GM23338 (cell line): ENCODE measurements around the gene PDLIM5. TPM values are rescaled to one million over a fixed set of nuclear protein-coding genes. Genes with fewer than 3 reads are reported as not detected.

Experiments used
- ATAC-seq: fragments of 200-7000 bp; cut with Tn5 transposase; 3 replicates; pipeline ENCODE4 v1.9.1; 2020
- DNase-seq: peaks from one replicate; pipeline ENCODE4 v3.0.0-alpha.2; 2015; ENCODE audit warnings: low spot score
- H2AFZ ChIP-seq: fragments of 200-600 bp; sonication (generic); 2 replicates; pipeline ENCODE4 v1.8.0; 2016; ENCODE audit warnings: antibody characterized with exemption, mild to moderate bottlenecking, moderate library complexity
- H3F3A ChIP-seq: fragments of 200-600 bp; sonication (generic); replicated peaks from 2 replicates; pipeline ENCODE4 v1.8.0; 2017; ENCODE audit warnings: antibody characterized with exemption, mixed run types, low read depth
- H3K27ac ChIP-seq: fragments of 200-600 bp; sonication (generic); 2 replicates; pipeline ENCODE4 v1.6.1; 2016; ENCODE audit warnings: low read depth
- H3K27me3 ChIP-seq: fragments of 200-600 bp; sonication (generic); 2 replicates; pipeline ENCODE4 v1.8.0; 2016; ENCODE audit warnings: mild to moderate bottlenecking, mixed run types, moderate library complexity; ENCODE audit not compliant: insufficient read depth
- H3K36me3 ChIP-seq: fragments of 200-600 bp; sonication (generic); 2 replicates; pipeline ENCODE4 v1.8.0; 2016; ENCODE audit warnings: mild to moderate bottlenecking; ENCODE audit not compliant: insufficient read depth
- H3K4me1 ChIP-seq: fragments of 200-600 bp; sonication (generic); 2 replicates; pipeline ENCODE4 v1.8.0; 2016; ENCODE audit warnings: mild to moderate bottlenecking, moderate library complexity; ENCODE audit not compliant: insufficient read depth
- H3K4me2 ChIP-seq: fragments of 200-600 bp; sonication (generic); 2 replicates; pipeline ENCODE4 v1.7.1; 2017; ENCODE audit warnings: mixed run types
- H3K4me3 ChIP-seq: fragments of 200-600 bp; sonication (generic); 2 replicates; pipeline ENCODE4 v1.6.1; 2016; ENCODE audit warnings: mixed run types
- H3K79me2 ChIP-seq: fragments of 200-600 bp; sonication (generic); replicated peaks from 2 replicates; pipeline ENCODE4 v1.8.0; 2017; ENCODE audit warnings: mild to moderate bottlenecking; ENCODE audit not compliant: insufficient read depth
- H3K9me2 ChIP-seq: fragments of 200-600 bp; sonication (generic); 2 replicates; pipeline ENCODE4 v1.8.0; 2017; ENCODE audit not compliant: insufficient read depth
- H4K20me1 ChIP-seq: fragments of 200-600 bp; sonication (generic); replicated peaks from 2 replicates; pipeline ENCODE4 v1.8.0; 2017; ENCODE audit warnings: mild to moderate bottlenecking; ENCODE audit not compliant: insufficient read depth
- H3K27ac Mint-ChIP-seq: 2 replicates; pipeline ENCODE4 v1.8.0; 2020; ENCODE audit warnings: inconsistent platforms, mild to moderate bottlenecking, moderate library complexity, mixed read lengths
- H3K27me3 Mint-ChIP-seq: 3 replicates; pipeline ENCODE4 v1.8.0; 2022; ENCODE audit warnings: low read depth, mild to moderate bottlenecking, moderate library complexity, mixed read lengths, inconsistent platforms; ENCODE audit not compliant: insufficient read depth, poor library complexity
- H3K36me3 Mint-ChIP-seq: 3 replicates; pipeline ENCODE4 v1.8.0; 2021; ENCODE audit warnings: low read depth, mild to moderate bottlenecking, inconsistent platforms, moderate library complexity, mixed read lengths
- H3K4me1 Mint-ChIP-seq: 3 replicates; pipeline ENCODE4 v1.8.0; 2020; ENCODE audit warnings: mild to moderate bottlenecking, inconsistent platforms, mixed read lengths
- H3K4me3 Mint-ChIP-seq: 3 replicates; pipeline ENCODE4 v1.8.0; 2021; ENCODE audit warnings: moderate library complexity, mild to moderate bottlenecking, inconsistent platforms, mixed read lengths
- H3K9me3 Mint-ChIP-seq: 3 replicates; pipeline ENCODE4 v1.8.0; 2020; ENCODE audit warnings: moderate library complexity, mild to moderate bottlenecking, inconsistent platforms, mixed read lengths
- CREB1 ChIP-seq: fragments of 250-450 bp; sonication (Bioruptor Pico); IDR thresholded peaks from 2 replicates; pipeline ENCODE4 v1.5.0; 2020; ENCODE audit warnings: low read depth, mild to moderate bottlenecking, moderate library complexity
- CTCF ChIP-seq, 2 experiments: fragments of 200-600 bp in 1 of 2; sonication (generic) in 1 of 2; conservative IDR thresholded peaks; 2 replicates each; pipeline versions ENCODE4 v1.5.1 to v1.6.1; 2016 to 2017; ENCODE audit warnings: antibody characterized with exemption in 2 of 2, low read depth in 2 of 2, mild to moderate bottlenecking in 2 of 2, moderate library complexity in 1 of 2
- ETS1 ChIP-seq: IDR thresholded peaks from 2 replicates; pipeline ENCODE4 v1.6.1; 2016; ENCODE audit warnings: antibody characterized with exemption
- EZH2 ChIP-seq: fragments of 200-600 bp; sonication (generic); IDR thresholded peaks from one replicate; pipeline ENCODE4 v1.8.0; 2017; ENCODE audit warnings: antibody characterized with exemption, mild to moderate bottlenecking, low read depth; ENCODE audit not compliant: unreplicated experiment
- EZH2phosphoT487 ChIP-seq: fragments of 200-600 bp; sonication (generic); IDR thresholded peaks from one replicate; pipeline ENCODE4 v1.8.1; 2018; ENCODE audit warnings: antibody characterized with exemption; ENCODE audit not compliant: unreplicated experiment
- JUNB ChIP-seq: IDR thresholded peaks from one replicate; pipeline ENCODE4 v1.6.1; 2016; ENCODE audit warnings: antibody characterized with exemption; ENCODE audit not compliant: unreplicated experiment
- POLR2AphosphoS5 ChIP-seq: IDR thresholded peaks from 2 replicates; pipeline ENCODE4 v1.6.1; 2016; ENCODE audit warnings: antibody characterized with exemption, low read depth
- ZNF331 ChIP-seq: fragments of 250-450 bp; sonication (Bioruptor Pico); IDR thresholded peaks from 2 replicates; pipeline ENCODE4 v1.5.0; 2020; ENCODE audit warnings: low read depth, mild to moderate bottlenecking, moderate library complexity
- ZNF462 ChIP-seq: fragments of 250-450 bp; sonication (Bioruptor Pico); IDR thresholded peaks from 2 replicates; pipeline ENCODE4 v1.5.0; 2020; ENCODE audit warnings: mild to moderate bottlenecking, moderate library complexity
- polyA plus RNA-seq: library from polyadenylated mRNA; unstranded; fragments of >200 nt; fragmentation: Nextera tagmentation; extraction: Ambion mirVana; gene quantifications from 2 replicates; pipeline ENCODE4 v1.2.1, GENCODE V29; 2016
- total RNA-seq: library from RNA; depleted of rRNA; stranded (reverse); fragments of >200 nt; shearing (Covaris generic); gene quantifications from 2 replicates; pipeline ENCODE4 v1.2.3, GENCODE V29; 2014

Gene PDLIM5
- total and polyA plus RNA-seq, 2 experiments from 2014 or later, result 45.2 to 53.0 TPM

DNA sequence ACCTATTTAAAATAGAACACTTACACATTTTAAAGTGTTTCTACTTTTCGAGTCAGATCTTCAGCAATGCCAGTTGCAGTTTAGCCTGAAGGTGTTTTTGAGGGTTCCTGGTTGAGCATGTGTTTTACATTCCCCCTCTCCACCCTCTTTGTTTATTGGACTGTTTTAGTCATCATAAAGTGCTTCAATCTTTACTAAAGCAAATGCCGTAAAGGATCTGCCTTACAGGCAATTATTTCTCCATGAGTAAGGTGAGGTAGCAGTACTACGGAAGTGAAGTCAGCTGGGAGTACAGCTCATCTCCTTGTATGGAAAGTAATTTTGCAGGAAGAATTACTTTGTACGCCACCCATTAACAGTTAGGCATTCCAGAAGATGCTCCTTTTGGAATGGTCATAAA lies 36.9 kb downstream of the PDLIM5 start:
- H3K4me1 ChIP-seq, result peaks cover 3% of the 10 kb centered on the region; the same call in 1 of the 2 replicates
- no peaks in the 10 kb centered on the region for H3K36me3 ChIP-seq
- no peaks in the 10 kb centered on the region for H3F3A ChIP-seq
- ATAC-seq (no peak), DNase-seq (no peak)
- TF ChIP-seq CTCF (conservative IDR thresholded peaks at IDR 0.05; ENCODE audit: low read depth in 2 of 2) (no peak), ZNF462 (CRISPR knock-in tag) (no peak), EZH2phosphoT487 (no peak), CREB1 (no peak)
- Mint-ChIP-seq H3K27me3 (no peaks in the 10 kb centered on the region), H3K27ac (no peak overlapping the region), H3K4me1 (peaks cover 6% of the 10 kb centered on the region; the same call in 2 of the 3 replicates), H3K4me3 (no peak overlapping the region), H3K9me3 (no peaks in the 10 kb centered on the region), H3K36me3 (no peaks in the 10 kb centered on the region)
- no peak overlapping the region for H3K4me2 ChIP-seq
- H3K27me3 ChIP-seq, result no peaks in the 10 kb centered on the region
- peaks cover 18% of the 10 kb centered on the region for H3K79me2 ChIP-seq
- no peak overlapping the region for H2AFZ ChIP-seq
- no peak overlapping the region for H3K4me3 ChIP-seq
- no peaks in the 10 kb centered on the region for H3K9me2 ChIP-seq
- no peak overlapping the region for H3K27ac ChIP-seq
- no peaks in the 10 kb centered on the region for H4K20me1 ChIP-seq

DNA sequence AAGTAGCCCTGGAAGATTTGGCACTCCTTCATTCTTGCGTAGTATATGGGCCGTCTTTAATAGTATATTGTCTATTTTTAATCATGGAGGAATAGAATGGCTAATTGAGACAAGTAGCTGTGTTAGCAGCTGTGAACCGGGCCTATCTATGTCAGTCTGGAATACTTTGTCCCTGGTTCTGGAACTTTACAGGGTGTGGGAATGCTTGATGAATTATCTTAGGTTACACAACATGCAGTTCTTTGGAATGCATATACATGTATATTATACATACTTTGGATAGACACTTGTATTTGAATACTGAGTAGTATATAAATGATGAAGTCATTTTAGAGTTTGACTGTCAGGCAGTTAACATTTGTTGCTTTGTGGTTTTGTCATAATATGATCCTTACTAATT lies 37.4 kb downstream of the PDLIM5 start:
- H3K27ac Mint-ChIP-seq, result no peak overlapping the region
- no peak overlapping the region for H3K4me3 Mint-ChIP-seq
- peaks cover 3% of the 10 kb centered on the region; the same call in 1 of the 2 replicates for H3K4me1 ChIP-seq
- H3K27me3 ChIP-seq, result no peaks in the 10 kb centered on the region
- no peaks in the 10 kb centered on the region for H4K20me1 ChIP-seq
- no peaks in the 10 kb centered on the region for H3K36me3 Mint-ChIP-seq
- peaks cover 18% of the 10 kb centered on the region for H3K79me2 ChIP-seq
- ATAC-seq (no peak), DNase-seq (no peak)
- no peaks in the 10 kb centered on the region for H3K27me3 Mint-ChIP-seq
- H3K9me3 Mint-ChIP-seq, result no peaks in the 10 kb centered on the region
- H3K4me2 ChIP-seq, result no peak overlapping the region
- no peak overlapping the region for H2AFZ ChIP-seq
- H3K4me1 Mint-ChIP-seq, result peaks cover 6% of the 10 kb centered on the region; the same call in 2 of the 3 replicates
- no peak overlapping the region for H3K27ac ChIP-seq
- H3K4me3 ChIP-seq, result no peak overlapping the region
- no peaks in the 10 kb centered on the region for H3K36me3 ChIP-seq
- no peaks in the 10 kb centered on the region for H3F3A ChIP-seq
- no peaks in the 10 kb centered on the region for H3K9me2 ChIP-seq
- TF ChIP-seq ETS1 (no peak), JUNB (no peak), POLR2AphosphoS5 (no peak), EZH2 (no peak), EZH2phosphoT487 (no peak), CREB1 (no peak), ZNF331 (CRISPR knock-in tag) (no peak)
